Measurements from ENCODE around the gene ADGRA3. TPM values are rescaled to one million over a fixed set of nuclear protein-coding genes. Genes with fewer than 3 reads are reported as not detected.

The ADGRA3 gene
- total RNA-seq, 1 experiment from 2014 or later: 29.0 TPM

GRCh38 chr4:22501715-22502095, 14.2 kb downstream of the ADGRA3 start:
- H3F3A ChIP-seq (ENCODE audit: low read length, unreplicated experiment): peaks cover 9% of the 10 kb centered on the region
- TF ChIP-seq EZH2 (IDR thresholded peaks at IDR 0.05; ENCODE audit: low read length, unreplicated experiment) (no peak), EZH2phosphoT487 (IDR thresholded peaks at IDR 0.05; ENCODE audit: borderline replicate concordance, low read length) (no peak)
- TF ChIP-seq, protein P1, sequence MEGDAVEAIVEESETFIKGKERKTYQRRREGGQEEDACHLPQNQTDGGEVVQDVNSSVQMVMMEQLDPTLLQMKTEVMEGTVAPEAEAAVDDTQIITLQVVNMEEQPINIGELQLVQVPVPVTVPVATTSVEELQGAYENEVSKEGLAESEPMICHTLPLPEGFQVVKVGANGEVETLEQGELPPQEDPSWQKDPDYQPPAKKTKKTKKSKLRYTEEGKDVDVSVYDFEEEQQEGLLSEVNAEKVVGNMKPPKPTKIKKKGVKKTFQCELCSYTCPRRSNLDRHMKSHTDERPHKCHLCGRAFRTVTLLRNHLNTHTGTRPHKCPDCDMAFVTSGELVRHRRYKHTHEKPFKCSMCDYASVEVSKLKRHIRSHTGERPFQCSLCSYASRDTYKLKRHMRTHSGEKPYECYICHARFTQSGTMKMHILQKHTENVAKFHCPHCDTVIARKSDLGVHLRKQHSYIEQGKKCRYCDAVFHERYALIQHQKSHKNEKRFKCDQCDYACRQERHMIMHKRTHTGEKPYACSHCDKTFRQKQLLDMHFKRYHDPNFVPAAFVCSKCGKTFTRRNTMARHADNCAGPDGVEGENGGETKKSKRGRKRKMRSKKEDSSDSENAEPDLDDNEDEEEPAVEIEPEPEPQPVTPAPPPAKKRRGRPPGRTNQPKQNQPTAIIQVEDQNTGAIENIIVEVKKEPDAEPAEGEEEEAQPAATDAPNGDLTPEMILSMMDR (conservative IDR thresholded peaks at IDR 0.05; ENCODE audit: low read depth, low read length): no peak
- no TSS peak for BruUV-seq (replicated peaks)
- peak; percentile 67 for DNase-seq
- CTCF ChIA-PET: no interaction called here
- H3K27ac ChIP-seq (ENCODE audit: low read length): no peak overlapping the region
- no peak overlapping the region for H3K4me2 ChIP-seq (ENCODE audit: low read length)
- H3K9me3 ChIP-seq (ENCODE audit: low read length): no peaks in the 10 kb centered on the region
- H4K20me1 ChIP-seq (ENCODE audit: low read length): peaks cover 18% of the 10 kb centered on the region; the same call in 1 of the 2 replicates
- H2AFZ ChIP-seq (ENCODE audit: low read length): no peak overlapping the region
- H3K79me2 ChIP-seq (ENCODE audit: low read length): peaks cover 40% of the 10 kb centered on the region
- POLR2A ChIA-PET (ENCODE audit: unreplicated experiment): no interaction called here
- H3K9me2 ChIP-seq (replicated peaks; ENCODE audit: low read length): no peaks in the 10 kb centered on the region
- ATAC-seq: no peak
- intact Hi-C loops (cut with micrococcal nuclease): loop anchor here (1.0 to 5.0 kb wide), 2 partner anchors 13 to 84 kb away; no protein-coding TSS in a partner anchor
- H3K27me3 ChIP-seq (ENCODE audit: low read length): no peaks in the 10 kb centered on the region
- no peaks in the 10 kb centered on the region for H3K36me3 ChIP-seq (ENCODE audit: low read depth, low read length)
- no peak overlapping the region; the same call in 1 of the 2 replicates for H3K4me3 ChIP-seq (ENCODE audit: low read length)
- H3K9ac ChIP-seq (ENCODE audit: low read length): no peak overlapping the region
- H3K4me1 ChIP-seq (ENCODE audit: insufficient read depth, low read length): peaks cover 22% of the 10 kb centered on the region

DNA sequence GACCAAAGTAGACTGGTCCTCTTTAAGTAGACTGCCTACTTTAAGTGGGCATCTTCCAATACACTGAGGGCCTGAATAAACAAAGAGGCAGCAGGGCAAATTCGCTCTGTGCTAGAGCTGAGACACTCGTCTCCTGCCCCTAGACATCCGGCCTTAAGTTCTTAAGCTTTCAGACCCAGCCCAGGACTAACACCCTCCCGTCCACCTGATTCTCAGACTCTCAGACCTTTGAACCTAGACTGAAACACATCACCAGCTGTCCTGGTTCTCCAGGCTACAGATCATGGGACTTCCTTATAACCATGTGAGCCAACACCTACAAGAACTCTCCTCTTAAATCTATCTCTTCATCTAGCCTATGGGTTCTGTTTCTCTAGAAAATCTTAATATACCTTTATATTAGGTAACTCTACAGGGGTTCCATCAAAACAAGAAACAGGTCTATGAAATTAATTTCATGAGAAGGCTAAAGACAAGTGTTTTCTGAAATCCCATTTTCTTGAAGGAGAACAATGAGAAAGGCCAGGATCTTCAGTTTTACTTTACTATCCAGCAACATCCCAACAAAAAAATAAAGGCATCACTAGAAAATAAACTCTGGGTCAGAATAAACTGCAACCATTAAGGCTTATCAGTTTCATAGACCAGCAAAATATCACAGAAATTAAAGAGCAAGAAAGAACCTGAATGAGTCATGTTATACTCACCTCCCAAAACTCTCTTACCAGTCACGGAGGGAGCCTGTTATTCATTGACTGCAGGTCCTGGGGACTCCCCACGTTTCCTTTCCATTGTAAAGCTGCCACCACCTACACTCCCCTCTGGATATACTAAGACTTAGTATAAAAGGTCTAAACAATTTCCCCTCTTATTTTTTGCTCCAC, 14.8 kb downstream of the ADGRA3 start:
- Histone ChIP-seq H3K9me2 (replicated peaks; ENCODE audit: low read length) (no peaks in the 10 kb centered on the region), H3F3A (ENCODE audit: low read length, unreplicated experiment) (peaks cover 9% of the 10 kb centered on the region), H3K79me2 (ENCODE audit: low read length) (peaks cover 46% of the 10 kb centered on the region), H3K9me3 (ENCODE audit: low read length) (no peaks in the 10 kb centered on the region), H3K4me2 (ENCODE audit: low read length) (no peak overlapping the region; the same call in 1 of the 2 replicates), H2AFZ (ENCODE audit: low read length) (no peak overlapping the region), H3K27me3 (ENCODE audit: low read length) (no peaks in the 10 kb centered on the region), H3K9ac (ENCODE audit: low read length) (no peak overlapping the region; the same call in 1 of the 2 replicates), H3K36me3 (ENCODE audit: low read depth, low read length) (no peaks in the 10 kb centered on the region), H3K4me3 (ENCODE audit: low read length) (peak overlapping the region; percentile 61), H4K20me1 (ENCODE audit: low read length) (peaks cover 20% of the 10 kb centered on the region; the same call in 1 of the 2 replicates), H3K27ac (ENCODE audit: low read length) (no peak overlapping the region), H3K4me1 (ENCODE audit: insufficient read depth, low read length) (peaks cover 22% of the 10 kb centered on the region)
- peak; percentile 86 for ATAC-seq
- POLR2A ChIA-PET (ENCODE audit: unreplicated experiment): no interaction called here
- peak; percentile 84 for DNase-seq
- BruUV-seq (replicated peaks): no TSS peak
- intact Hi-C loops (cut with micrococcal nuclease): loop anchor here (1.0 to 5.0 kb wide), 2 partner anchors 13 to 84 kb away; no protein-coding TSS in a partner anchor
- no peak for TF ChIP-seq EZH2 (IDR thresholded peaks at IDR 0.05; ENCODE audit: low read length, unreplicated experiment)
- no peak for TF ChIP-seq EZH2phosphoT487 (IDR thresholded peaks at IDR 0.05; ENCODE audit: borderline replicate concordance, low read length)
- TF ChIP-seq, protein P1 (conservative IDR thresholded peaks at IDR 0.05; ENCODE audit: low read depth, low read length): no peak
- CTCF ChIA-PET: no interaction called here
